ENCODE results near the gene KMO. TPM values are rescaled to one million over a fixed set of nuclear protein-coding genes. Genes with fewer than 3 reads are reported as not detected.

Gene KMO
- total RNA-seq, 1 donor from 2014 or later: not detected

DNA sequence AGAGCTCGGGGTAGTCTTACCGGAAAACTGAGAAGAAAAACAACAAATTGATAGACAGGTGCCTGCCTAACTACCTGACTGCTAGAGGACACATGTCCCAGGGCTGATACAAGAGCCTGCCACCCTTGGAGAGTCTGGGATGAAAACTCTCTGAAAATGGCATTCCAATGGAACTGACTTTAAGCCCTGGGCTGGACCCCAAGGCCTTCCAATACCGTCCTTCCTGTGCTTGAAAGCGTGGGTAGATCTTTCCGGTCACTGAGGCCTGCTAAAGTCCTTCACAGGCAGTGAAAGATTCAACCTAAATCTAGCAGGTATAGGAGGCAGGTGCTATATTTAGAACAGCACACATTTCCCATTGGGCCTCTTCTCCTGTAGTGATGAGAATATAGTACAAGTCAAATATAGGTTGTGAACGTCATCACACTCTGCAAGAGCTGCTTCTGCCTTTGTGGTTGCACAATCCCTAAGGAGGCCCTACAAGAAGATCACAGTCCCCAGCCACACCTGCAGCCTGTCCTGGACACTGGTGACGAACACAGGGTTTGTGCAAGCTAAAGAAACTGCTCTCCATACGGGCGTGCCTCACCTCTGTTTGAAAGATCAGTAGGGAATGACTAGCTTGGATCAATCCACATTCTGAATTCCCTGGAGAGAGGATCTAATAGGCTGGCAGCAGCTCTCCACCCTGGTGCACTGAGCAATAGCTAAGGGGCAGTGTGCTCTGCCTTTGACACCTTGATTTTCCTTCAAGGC is 108.9 kb downstream of the KMO start:
- Mint-ChIP-seq H3K36me3 (ENCODE audit: insufficient read depth) (peaks cover 5% of the 10 kb centered on the region), H3K9me3 (ENCODE audit: low read depth) (peaks cover 9% of the 10 kb centered on the region), H3K27ac (peak overlapping the region; percentile 89), H3K27me3 (no peaks in the 10 kb centered on the region), H3K4me3 (ENCODE audit: low read depth) (peak overlapping the region; percentile 78), H3K4me1 (ENCODE audit: low read depth) (peaks cover 20% of the 10 kb centered on the region)
- no peak for DNase-seq (ENCODE audit: low spot score, unreplicated experiment)
- TF ChIP-seq, protein P1, sequence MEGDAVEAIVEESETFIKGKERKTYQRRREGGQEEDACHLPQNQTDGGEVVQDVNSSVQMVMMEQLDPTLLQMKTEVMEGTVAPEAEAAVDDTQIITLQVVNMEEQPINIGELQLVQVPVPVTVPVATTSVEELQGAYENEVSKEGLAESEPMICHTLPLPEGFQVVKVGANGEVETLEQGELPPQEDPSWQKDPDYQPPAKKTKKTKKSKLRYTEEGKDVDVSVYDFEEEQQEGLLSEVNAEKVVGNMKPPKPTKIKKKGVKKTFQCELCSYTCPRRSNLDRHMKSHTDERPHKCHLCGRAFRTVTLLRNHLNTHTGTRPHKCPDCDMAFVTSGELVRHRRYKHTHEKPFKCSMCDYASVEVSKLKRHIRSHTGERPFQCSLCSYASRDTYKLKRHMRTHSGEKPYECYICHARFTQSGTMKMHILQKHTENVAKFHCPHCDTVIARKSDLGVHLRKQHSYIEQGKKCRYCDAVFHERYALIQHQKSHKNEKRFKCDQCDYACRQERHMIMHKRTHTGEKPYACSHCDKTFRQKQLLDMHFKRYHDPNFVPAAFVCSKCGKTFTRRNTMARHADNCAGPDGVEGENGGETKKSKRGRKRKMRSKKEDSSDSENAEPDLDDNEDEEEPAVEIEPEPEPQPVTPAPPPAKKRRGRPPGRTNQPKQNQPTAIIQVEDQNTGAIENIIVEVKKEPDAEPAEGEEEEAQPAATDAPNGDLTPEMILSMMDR (IDR thresholded peaks at IDR 0.05; ENCODE audit: unreplicated experiment): no peak

DNA sequence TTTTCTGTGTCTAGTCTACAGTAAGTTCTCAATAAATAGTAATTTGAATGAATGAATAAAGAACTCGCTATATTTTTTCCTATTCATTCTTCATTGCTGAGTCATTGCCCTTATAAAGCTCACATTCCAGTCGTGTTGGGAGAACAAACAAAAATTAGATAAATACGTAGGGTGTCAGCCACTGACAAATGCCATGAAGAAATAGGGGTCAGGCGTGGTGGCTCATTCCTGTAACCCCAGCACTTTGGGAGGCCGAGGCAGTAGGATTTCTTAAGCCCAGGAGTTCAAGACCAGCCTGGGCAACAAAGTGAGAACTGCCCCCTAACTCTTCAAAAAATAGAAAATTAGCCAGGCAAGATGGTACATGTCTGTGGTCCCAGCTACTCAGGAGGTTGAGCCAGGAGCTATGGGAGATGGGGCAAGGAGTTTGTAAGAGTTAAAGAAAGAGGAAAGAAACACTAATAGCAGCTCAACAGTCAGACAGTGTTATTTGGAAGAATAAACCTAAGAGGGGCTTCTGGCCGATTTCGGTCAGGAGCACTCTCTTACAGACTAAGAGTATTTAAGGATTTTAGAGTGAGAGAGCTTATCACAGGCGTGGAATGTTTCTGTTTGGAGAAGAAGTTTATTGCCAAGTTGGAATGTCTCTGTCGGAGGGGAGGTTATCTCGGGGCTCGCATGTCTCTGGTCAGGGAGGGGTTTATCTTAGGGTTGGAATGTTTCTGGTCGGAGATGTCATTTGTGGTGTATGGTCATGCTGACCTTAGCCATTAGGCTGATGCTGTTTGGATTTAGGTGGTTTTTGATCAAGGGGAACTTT is 109.8 kb downstream of the KMO start:
- Mint-ChIP-seq H3K27ac (peak overlapping the region; percentile 8), H3K4me3 (ENCODE audit: low read depth) (no peak overlapping the region)

DNA sequence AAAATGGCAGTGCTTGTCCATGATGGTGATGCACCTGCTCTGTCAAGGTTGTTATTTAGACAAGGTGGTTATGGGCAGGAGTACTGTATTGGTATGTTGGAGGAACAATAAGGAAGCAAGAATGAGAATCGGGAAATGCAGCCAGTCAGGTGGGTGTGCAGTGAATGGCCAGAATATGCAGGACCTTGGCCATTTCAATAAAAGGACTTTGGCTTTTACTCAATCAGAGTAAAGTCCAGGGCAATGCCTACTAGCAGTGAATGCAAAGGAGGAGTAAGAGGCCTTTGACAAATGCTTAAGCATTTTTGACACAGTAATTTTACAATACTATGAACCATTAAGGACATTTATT is 110.4 kb downstream of the KMO start:
- no peaks in the 10 kb centered on the region for H3K36me3 Mint-ChIP-seq (ENCODE audit: insufficient read depth)

More for the DNA sequence above, 109.8 kb downstream of the KMO start:
- TF ChIP-seq, protein P1 (IDR thresholded peaks at IDR 0.05; ENCODE audit: unreplicated experiment): no peak
- DNase-seq (ENCODE audit: low spot score, unreplicated experiment): no peak
- no peaks in the 10 kb centered on the region for H3K27me3 Mint-ChIP-seq
- H3K9me3 Mint-ChIP-seq (ENCODE audit: low read depth): peaks cover 9% of the 10 kb centered on the region
- H3K36me3 Mint-ChIP-seq (ENCODE audit: insufficient read depth): peaks cover under 1% of the 10 kb centered on the region
- peaks cover 17% of the 10 kb centered on the region for H3K4me1 Mint-ChIP-seq (ENCODE audit: low read depth)

DNA sequence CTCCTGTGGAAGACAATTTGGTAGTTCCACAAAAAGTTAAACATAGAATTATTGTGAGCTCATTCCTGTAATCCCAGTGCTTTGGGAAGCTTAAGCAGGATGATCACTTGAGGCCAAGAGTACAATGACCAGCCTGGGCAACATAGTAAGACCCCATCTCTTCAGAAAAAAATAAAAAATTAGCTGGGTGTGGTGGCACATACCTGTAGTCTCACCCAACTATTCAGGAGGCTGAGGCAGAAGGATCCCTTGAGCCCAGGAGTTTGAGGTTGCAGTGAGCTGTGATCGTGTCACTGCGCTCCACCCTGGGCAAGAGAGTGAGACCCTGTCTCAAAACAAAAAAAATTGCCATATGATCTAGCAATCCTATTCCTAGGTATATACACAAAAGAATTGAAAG is 112.1 kb downstream of the KMO start:
- H3K27me3 Mint-ChIP-seq: no peaks in the 10 kb centered on the region
- TF ChIP-seq, protein P1 (IDR thresholded peaks at IDR 0.05; ENCODE audit: unreplicated experiment): no peak
- H3K4me3 Mint-ChIP-seq (ENCODE audit: low read depth): no peak overlapping the region
- no peak overlapping the region for H3K27ac Mint-ChIP-seq
- peaks cover 9% of the 10 kb centered on the region for H3K9me3 Mint-ChIP-seq (ENCODE audit: low read depth)
- H3K4me1 Mint-ChIP-seq (ENCODE audit: low read depth): peaks cover 2% of the 10 kb centered on the region
- no peaks in the 10 kb centered on the region for H3K36me3 Mint-ChIP-seq (ENCODE audit: insufficient read depth)
- no peak for DNase-seq (ENCODE audit: low spot score, unreplicated experiment)

More for the DNA sequence above, 110.4 kb downstream of the KMO start:
- peaks cover 9% of the 10 kb centered on the region for H3K9me3 Mint-ChIP-seq (ENCODE audit: low read depth)
- TF ChIP-seq, protein P1 (IDR thresholded peaks at IDR 0.05; ENCODE audit: unreplicated experiment): no peak
- H3K27me3 Mint-ChIP-seq: no peaks in the 10 kb centered on the region
- peaks cover 13% of the 10 kb centered on the region for H3K4me1 Mint-ChIP-seq (ENCODE audit: low read depth)
- peak overlapping the region; percentile 8 for H3K27ac Mint-ChIP-seq
- no peak for DNase-seq (ENCODE audit: low spot score, unreplicated experiment)
- H3K4me3 Mint-ChIP-seq (ENCODE audit: low read depth): no peak overlapping the region

DNA sequence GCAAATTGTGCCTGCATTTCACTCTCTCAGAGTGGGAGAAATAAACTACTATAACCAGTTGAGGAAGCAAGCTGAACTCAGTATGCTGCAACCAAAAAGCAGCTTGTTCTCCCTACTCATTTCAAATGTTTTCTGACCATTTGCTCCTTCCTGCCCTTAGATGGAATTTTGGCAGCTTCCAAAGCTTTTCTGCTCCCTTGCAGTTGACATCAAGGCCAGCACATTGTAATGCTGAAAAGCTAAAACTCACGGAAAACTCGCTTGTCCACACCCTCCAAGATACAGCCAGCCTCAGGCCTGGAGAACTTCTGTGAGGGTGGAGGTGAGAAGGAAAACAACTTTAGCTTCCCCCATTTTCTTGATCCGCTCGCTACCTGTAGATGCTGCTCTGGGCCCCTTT is 113.0 kb downstream of the KMO start:
- Mint-ChIP-seq H3K4me1 (ENCODE audit: low read depth) (peaks cover 2% of the 10 kb centered on the region), H3K9me3 (ENCODE audit: low read depth) (peaks cover 13% of the 10 kb centered on the region), H3K4me3 (ENCODE audit: low read depth) (no peak overlapping the region), H3K36me3 (ENCODE audit: insufficient read depth) (no peaks in the 10 kb centered on the region), H3K27ac (no peak overlapping the region), H3K27me3 (peaks cover 8% of the 10 kb centered on the region)
- DNase-seq (ENCODE audit: low spot score, unreplicated experiment): no peak
- TF ChIP-seq, protein P1 (IDR thresholded peaks at IDR 0.05; ENCODE audit: unreplicated experiment): no peak
